Pancreas (tissue), 10 donors: ENCODE data around the gene NAAA. TPM values are rescaled to one million over a fixed set of nuclear protein-coding genes. Genes with fewer than 3 reads are reported as not detected.
"Not testable (repeated sequence)": the region's sequence is repeated elsewhere in the genome, so short reads cannot be mapped to it uniquely, and the experiment has no call there.

Experiments
- ATAC-seq, 4 donors: fragments of 200-7000 bp; cut with Tn5 transposase; one replicate each; pipeline versions ENCODE4 v1.8.0 to v1.9.1; 2020; ENCODE audit warnings: mild to moderate bottlenecking in 4 of 4, moderate library complexity in 4 of 4
- DNase-seq, 6 donors: peaks; one replicate each; pipeline ENCODE4 v3.0.0-alpha.2; 2020
- FAIRE-seq: peaks from 2 replicates; lab custom pipeline; 2012; peaks lifted over from hg19 to GRCh38; lab: Jason Lieb, UNC
- H3K27ac ChIP-seq, 4 donors: fragments of 200-600 bp; sonication (generic); 1 replicate in 3 of 4; 2 replicates in 1 of 4; pipeline versions ENCODE4 v1.5.0 to v1.8.0; 2020
- H3K27me3 ChIP-seq, 4 donors: fragments of 200-600 bp; one replicate each; pipeline ENCODE4 v1.8.0; 2021
- H3K36me3 ChIP-seq, 3 donors: fragments of 200-600 bp; sonication (generic) in 1 of 3; one replicate each; pipeline versions ENCODE4 v1.5.0 to v1.8.0; 2020 to 2021
- H3K4me1 ChIP-seq, 3 donors: fragments of 200-600 bp; one replicate each; pipeline ENCODE4 v1.8.0; 2021
- H3K4me3 ChIP-seq, 4 donors: fragments of 200-600 bp; sonication (generic) in 2 of 4; one replicate each; pipeline versions ENCODE4 v1.5.0 to v1.8.0; 2020 to 2021
- H3K9me3 ChIP-seq, 4 donors: fragments of 200-600 bp; one replicate each; pipeline ENCODE4 v1.8.0; 2021
- CTCF ChIP-seq, 4 donors: fragments of 200-600 bp; sonication (generic) in 3 of 4; IDR thresholded peaks; one replicate each; pipeline versions ENCODE4 v1.5.0 to v1.8.0; 2021; ENCODE audit warnings: antibody characterized with exemption in 4 of 4
- WGBS, 2 donors: extraction: QIAGEN DNeasy Blood & Tissue Kit; methylation state at CpG; one replicate each; pipeline ENCODE4 v1.1.7; 2013; 5-methylcytosine and 5-hydroxymethylcytosine counted together
- intact Hi-C, 3 donors: fragments of 100-400 bp; cut with DNase I; formaldehyde crosslinking; loops; one replicate each; pipeline versions ENCODE4 v1.11.1 to v1.14.2; 2022
- polyA plus RNA-seq, 2 donors: library from polyadenylated mRNA; stranded (reverse); fragments of 200-250 nt; gene quantifications; one replicate each; pipeline ENCODE4 v1.2.3, GENCODE V29; 2013
- total RNA-seq, 6 donors: library from RNA; stranded (reverse); fragmentation: NEBNext Ultra II Directional in 4 of 6; extraction: Animal tissue kit (Norgen Biotek cat#: 25700) in 4 of 6; gene quantifications; one replicate each; pipeline versions ENCODE4 v1.2.1 to v1.2.4, GENCODE V29; 2021 to 2023
- donor health status: healthy with polysubstance abuse.
- donor health status: DM: no; HTN: no; CAD: no; lungs with moderate emphysema.
- donor health status: DM: no; HTN: no; CAD: no.
- donor health status: control.
- donor health status: control.
- donor health status: Bipolar disorder and iron deficiency.
- donor health status: DM: yes; HTN: yes; CAD: no.
- donor health status: DM: no; HTN: no; CAD: no.
- donor health status: DM: no; HTN: no; CAD: no.
- donor health status: DM: yes; HTN: yes; CAD: no.

Gene NAAA
- total and polyA plus RNA-seq, 8 donors = 3.5 to 13.7 (median 9.0) TPM

- no peak for DNase-seq
- WGBS, 2 donors = 76 to 89% methylated on average over 1 of the region's 1 CpG
- Histone ChIP-seq H3K36me3 (no peaks in the 10 kb centered on the region), H3K9me3 (no peaks in the 10 kb centered on the region), H3K27me3 (no peaks in the 10 kb centered on the region), H3K4me1 (no peaks in the 10 kb centered on the region), H3K4me3 (no peak overlapping the region), H3K27ac (no peak overlapping the region)
- ATAC-seq = no peak
- FAIRE-seq = no peak
- intact Hi-C loops = no loop called here
- no peak for TF ChIP-seq CTCF (IDR thresholded peaks at IDR 0.05)
Measured at GRCh38 chr4:75935628-75936027, 5.2 kb downstream of the NAAA start.

- intact Hi-C loops = no loop called here
- no peak for FAIRE-seq
- 88 to 95% methylated on average over 3 of the region's 3 CpGs for WGBS, 2 donors
- no peak for ATAC-seq
- H3K9me3 ChIP-seq = no peaks in the 10 kb centered on the region
- no peak overlapping the region for H3K4me3 ChIP-seq
- no peaks in the 10 kb centered on the region for H3K27me3 ChIP-seq
- DNase-seq = no peak
- no peaks in the 10 kb centered on the region for H3K36me3 ChIP-seq
- H3K27ac ChIP-seq = no peak overlapping the region
- no peak for TF ChIP-seq CTCF (IDR thresholded peaks at IDR 0.05)
- H3K4me1 ChIP-seq = no peaks in the 10 kb centered on the region
Measured at GRCh38 chr4:75930152-75930551, 10.7 kb downstream of the NAAA start.

GRCh38 chr4:75924916-75925315 is 15.9 kb downstream of the NAAA start:
- ATAC-seq, H3K36me3 ChIP-seq: not testable (repeated sequence)

GRCh38 chr4:75924309-75924827 is 16.4 kb downstream of the NAAA start:
- Histone ChIP-seq H3K27ac (no peak overlapping the region), H3K36me3 (no peaks in the 10 kb centered on the region), H3K9me3 (no peaks in the 10 kb centered on the region), H3K27me3 (no peaks in the 10 kb centered on the region), H3K4me1 (no peaks in the 10 kb centered on the region), H3K4me3 (no peak overlapping the region)
- FAIRE-seq (no peak), ATAC-seq (no peak), DNase-seq (no peak)
- no peak for TF ChIP-seq CTCF (IDR thresholded peaks at IDR 0.05)
- WGBS, 2 donors = 74 to 75% methylated on average over 5 of the region's 5 CpGs
- intact Hi-C loops = no loop called here

More at GRCh38 chr4:75924916-75925315, 15.9 kb downstream of the NAAA start:
- FAIRE-seq, H3K27ac ChIP-seq, H3K4me1 ChIP-seq, H3K27me3 ChIP-seq, DNase-seq, H3K4me3 ChIP-seq, H3K9me3 ChIP-seq, intact Hi-C loops: not testable (repeated sequence)
- WGBS, 2 donors = 89 to 94% methylated on average over 11 of the region's 11 CpGs

GRCh38 chr4:75922588-75922987 is 18.2 kb downstream of the NAAA start:
- no peaks in the 10 kb centered on the region for H3K36me3 ChIP-seq
- no peak overlapping the region for H3K4me3 ChIP-seq
- ATAC-seq (no peak), DNase-seq (no peak), FAIRE-seq (no peak)
- WGBS, 2 donors = 92 to 95% methylated on average over 1 of the region's 1 CpG
- no peaks in the 10 kb centered on the region for H3K9me3 ChIP-seq
- no peak for TF ChIP-seq CTCF (IDR thresholded peaks at IDR 0.05)
- intact Hi-C loops = no loop called here
- H3K27me3 ChIP-seq = no peaks in the 10 kb centered on the region
- no peaks in the 10 kb centered on the region for H3K4me1 ChIP-seq
- H3K27ac ChIP-seq = no peak overlapping the region
